ENCODE data around the gene ZC3H12C.

Gene ZC3H12C

GRCh38 chr11:110217223-110217877, 124.2 kb downstream of the ZC3H12C start:
- no peak overlapping the region for H3K27ac ChIP-seq
- CTCF ChIA-PET, result interaction anchor here (1.3 kb wide), 1 partner anchor 16 kb away, joined by 11 read pairs; no protein-coding TSS in a partner anchor
- TF ChIP-seq CTCF (conservative IDR thresholded peaks at IDR 0.05; ENCODE audit: low read depth), result no peak
- no peak for DNase-seq (ENCODE audit: low spot score)
- POLR2A ChIA-PET (ENCODE audit: low non-redundant PET), result no interaction called here

GRCh38 chr11:110217936-110218335, 124.7 kb downstream of the ZC3H12C start:
- ChIA-PET CTCF (no interaction called here), POLR2A (ENCODE audit: low non-redundant PET) (no interaction called here)
- no peak for TF ChIP-seq CTCF (conservative IDR thresholded peaks at IDR 0.05; ENCODE audit: low read depth)
- no peak for DNase-seq (ENCODE audit: low spot score)
- no peak overlapping the region for H3K27ac ChIP-seq

- no peak for DNase-seq (ENCODE audit: low spot score)
- no peak for TF ChIP-seq CTCF (conservative IDR thresholded peaks at IDR 0.05; ENCODE audit: low read depth)
- CTCF ChIA-PET, result no interaction called here
- POLR2A ChIA-PET (ENCODE audit: low non-redundant PET), result no interaction called here
- H3K27ac ChIP-seq, result no peak overlapping the region
These were observed 126.0 kb downstream of the ZC3H12C start for GRCh38 chr11:110219006-110219785.
